NCI-H446 (cell line): ENCODE measurements around the gene GXYLT1.
"Not testable (repeated sequence)": the region's sequence is repeated elsewhere in the genome, so short reads cannot be mapped to it uniquely, and the experiment has no call there.

Source experiments
- DNase-seq, 2 experiments: peaks; one replicate each; lab custom pipeline; 2025; lab: John Stamatoyannopoulos, UW

Gene GXYLT1

GRCh38 chr12:42094277-42094676 lies 50.4 kb downstream of the GXYLT1 start:
- no peak for DNase-seq

- DNase-seq, result no peak
Measured at GRCh38 chr12:42091769-42092168, 52.9 kb downstream of the GXYLT1 start.

- DNase-seq, result no peak
Measured at GRCh38 chr12:42090899-42091298, 53.8 kb downstream of the GXYLT1 start.

GRCh38 chr12:42086031-42086430 lies 58.6 kb downstream of the GXYLT1 start:
- DNase-seq, result peak; percentile 47 to 69

- no peak for DNase-seq
Measured at GRCh38 chr12:42085594-42085993, 59.1 kb downstream of the GXYLT1 start.

- DNase-seq, result no peak
Measured at GRCh38 chr12:42084522-42084921, 60.2 kb downstream of the GXYLT1 start.

GRCh38 chr12:42076976-42077375 lies 67.7 kb downstream of the GXYLT1 start:
- DNase-seq, result no peak

GRCh38 chr12:42070036-42070435 lies 74.6 kb downstream of the GXYLT1 start:
- DNase-seq, result no peak

- DNase-seq, result no peak
Measured at GRCh38 chr12:42059127-42059526, 85.5 kb downstream of the GXYLT1 start.

- DNase-seq, result no peak
Measured at GRCh38 chr12:42056130-42056529, 88.5 kb downstream of the GXYLT1 start.

GRCh38 chr12:42053456-42053855 lies 91.2 kb downstream of the GXYLT1 start:
- no peak for DNase-seq

GRCh38 chr12:42048980-42049379 lies 95.7 kb downstream of the GXYLT1 start:
- not testable (repeated sequence) for DNase-seq

- no peak for DNase-seq
Measured at GRCh38 chr12:42039577-42039976, 105.1 kb downstream of the GXYLT1 start.

GRCh38 chr12:42039176-42039575 lies 105.5 kb downstream of the GXYLT1 start:
- peak in 1 of 2 experiments; percentile 56 for DNase-seq

- no peak for DNase-seq
Measured at GRCh38 chr12:42031847-42032564, 112.7 kb downstream of the GXYLT1 start.
